Retinal pigment epithelial cell (primary cell): Measurements from ENCODE around the gene DLG1.

ENCODE experiments used
- DNase-seq: peaks from one replicate; pipeline ENCODE4 v3.0.0-alpha.2; 2010; ENCODE audit warnings: low read depth
- H3K4me3 ChIP-seq: 2 replicates; pipeline ENCODE4 v1.5.1; 2011; ENCODE audit warnings: mild to moderate bottlenecking, low read length, control low read depth, moderate library complexity
- TF ChIP-seq, protein P1 (sequence below): conservative IDR thresholded peaks from 2 replicates; pipeline ENCODE4 v1.5.1; 2011; ENCODE audit warnings: low read depth, low read length, control low read depth, inconsistent platforms

Gene DLG1

DNA sequence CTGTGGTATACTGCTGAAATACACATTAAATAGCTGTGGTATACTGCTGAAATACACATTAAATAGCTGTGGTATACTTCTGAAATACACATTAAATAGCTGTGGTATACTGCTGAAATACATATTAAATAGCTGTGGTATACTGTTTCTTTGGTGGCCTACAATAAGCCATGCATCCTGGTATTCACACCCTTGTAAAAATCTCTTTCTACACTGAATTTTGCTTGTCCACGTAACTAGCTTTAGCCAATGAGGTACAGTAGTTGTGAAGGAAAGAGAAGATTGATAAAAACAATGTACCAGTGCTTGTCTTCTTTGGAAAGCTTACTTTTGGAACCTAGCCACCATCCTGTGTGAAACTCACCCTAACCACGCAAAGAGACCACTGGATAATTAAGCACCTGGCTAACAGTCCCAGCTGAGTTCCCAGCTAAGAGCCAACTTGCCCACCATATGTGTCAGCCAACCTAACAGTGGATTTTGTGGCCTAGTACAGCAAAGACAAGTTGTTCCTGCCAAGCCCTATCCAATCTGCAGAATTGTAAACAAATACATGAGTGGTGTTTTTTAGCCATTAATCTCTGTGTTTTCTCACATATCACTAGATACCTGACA lies 165.4 kb downstream of the DLG1 start:
- TF ChIP-seq, protein P1, sequence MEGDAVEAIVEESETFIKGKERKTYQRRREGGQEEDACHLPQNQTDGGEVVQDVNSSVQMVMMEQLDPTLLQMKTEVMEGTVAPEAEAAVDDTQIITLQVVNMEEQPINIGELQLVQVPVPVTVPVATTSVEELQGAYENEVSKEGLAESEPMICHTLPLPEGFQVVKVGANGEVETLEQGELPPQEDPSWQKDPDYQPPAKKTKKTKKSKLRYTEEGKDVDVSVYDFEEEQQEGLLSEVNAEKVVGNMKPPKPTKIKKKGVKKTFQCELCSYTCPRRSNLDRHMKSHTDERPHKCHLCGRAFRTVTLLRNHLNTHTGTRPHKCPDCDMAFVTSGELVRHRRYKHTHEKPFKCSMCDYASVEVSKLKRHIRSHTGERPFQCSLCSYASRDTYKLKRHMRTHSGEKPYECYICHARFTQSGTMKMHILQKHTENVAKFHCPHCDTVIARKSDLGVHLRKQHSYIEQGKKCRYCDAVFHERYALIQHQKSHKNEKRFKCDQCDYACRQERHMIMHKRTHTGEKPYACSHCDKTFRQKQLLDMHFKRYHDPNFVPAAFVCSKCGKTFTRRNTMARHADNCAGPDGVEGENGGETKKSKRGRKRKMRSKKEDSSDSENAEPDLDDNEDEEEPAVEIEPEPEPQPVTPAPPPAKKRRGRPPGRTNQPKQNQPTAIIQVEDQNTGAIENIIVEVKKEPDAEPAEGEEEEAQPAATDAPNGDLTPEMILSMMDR: no peak
- DNase-seq: no peak
- H3K4me3 ChIP-seq: no peak overlapping the region

DNA sequence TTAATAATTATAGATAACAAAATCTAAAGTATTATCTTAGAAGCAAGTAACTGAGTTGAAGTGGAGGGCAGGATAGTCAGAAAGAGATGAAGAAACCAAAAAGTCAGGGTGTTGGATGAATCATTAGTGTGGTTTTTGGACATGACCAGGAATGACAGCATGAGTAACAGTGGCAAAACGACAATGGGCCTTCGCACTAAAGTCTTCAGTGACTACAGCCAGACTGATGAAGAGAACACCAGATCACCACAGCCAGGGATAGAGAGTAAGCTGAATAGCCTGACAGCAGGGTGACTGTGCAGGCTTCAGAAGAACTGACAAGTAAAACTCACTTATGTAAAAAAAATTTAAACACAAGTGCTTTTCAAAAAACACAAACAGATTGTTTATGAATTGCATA lies 172.8 kb downstream of the DLG1 start:
- TF ChIP-seq, protein P1: no peak
- H3K4me3 ChIP-seq: no peak overlapping the region
- no peak for DNase-seq

DNA sequence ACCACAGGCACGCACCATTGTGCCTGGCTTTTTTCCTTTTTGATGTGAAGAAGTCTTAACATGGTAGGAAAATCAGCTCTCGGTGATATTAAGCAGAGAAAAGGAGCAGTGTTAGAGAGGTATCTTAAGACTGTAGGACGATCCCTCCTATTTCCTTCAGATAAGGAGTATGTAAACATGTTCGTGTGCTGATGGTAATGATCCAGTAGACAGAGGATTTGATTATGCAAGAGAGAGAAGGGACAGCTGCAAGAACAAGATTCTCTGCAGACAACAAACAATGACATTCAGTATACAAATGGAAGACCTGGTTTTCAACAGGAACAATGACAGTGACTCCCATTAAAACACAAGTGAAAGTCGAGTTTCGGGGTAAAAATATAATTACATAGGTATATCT lies 173.7 kb downstream of the DLG1 start:
- H3K4me3 ChIP-seq: no peak overlapping the region
- TF ChIP-seq, protein P1: no peak
- no peak for DNase-seq

DNA sequence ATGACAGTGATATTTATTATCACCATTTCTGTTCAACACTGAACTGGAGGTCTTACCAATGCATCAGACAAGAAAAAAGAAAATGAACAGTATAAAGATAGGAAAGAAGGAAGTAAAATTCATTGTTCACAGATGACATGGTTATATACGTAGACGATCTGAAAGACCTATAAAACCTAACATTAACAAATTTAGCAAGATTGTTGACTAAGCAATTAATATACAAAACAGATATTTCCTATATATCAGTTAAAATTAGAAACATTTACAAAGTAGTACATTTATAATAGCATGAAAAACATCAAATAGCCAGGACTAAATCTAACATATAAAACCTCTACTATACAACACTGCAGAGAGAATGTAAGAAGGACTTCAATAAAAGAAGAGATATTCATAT lies 176.0 kb downstream of the DLG1 start:
- no peak for DNase-seq
- TF ChIP-seq, protein P1: no peak
- H3K4me3 ChIP-seq: no peak overlapping the region

DNA sequence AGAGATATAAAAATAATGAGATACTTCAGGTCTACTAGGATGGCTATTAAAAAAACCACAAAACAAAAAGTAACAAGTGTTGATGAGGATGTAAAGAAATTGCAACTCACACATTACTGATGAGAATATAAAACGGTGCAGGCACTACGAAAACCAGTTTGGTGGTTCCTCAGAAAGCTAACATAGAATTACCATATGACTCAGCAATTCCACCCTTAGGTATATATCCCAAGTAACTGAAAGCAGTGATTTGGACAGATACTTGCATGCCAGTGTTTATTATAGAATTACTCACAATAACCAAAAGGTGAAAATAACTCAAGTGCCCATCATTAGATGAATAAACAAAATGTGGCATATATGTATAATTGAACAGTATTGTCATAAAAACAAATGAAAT lies 181.3 kb downstream of the DLG1 start:
- TF ChIP-seq, protein P1: no peak
- DNase-seq: no peak
- no peak overlapping the region for H3K4me3 ChIP-seq

DNA sequence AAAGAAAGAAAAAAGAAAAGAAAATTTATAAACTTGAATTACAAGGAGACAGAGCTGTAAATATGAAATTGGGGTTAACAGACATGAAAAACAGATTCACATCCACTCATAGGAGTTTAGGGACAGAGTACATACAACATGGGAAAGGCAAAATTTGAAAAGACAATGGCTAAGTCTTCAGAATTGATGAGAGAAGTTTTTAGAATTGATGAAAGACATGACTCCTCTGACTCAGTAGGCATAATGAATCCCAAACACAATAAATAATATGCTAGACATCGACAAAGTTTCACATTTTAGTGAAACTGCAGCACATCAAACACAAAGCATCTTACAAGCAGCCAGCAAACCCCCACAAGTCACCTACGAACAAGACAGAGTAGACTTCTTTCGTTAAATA lies 184.4 kb downstream of the DLG1 start:
- DNase-seq: no peak
- TF ChIP-seq, protein P1: no peak
- no peak overlapping the region for H3K4me3 ChIP-seq

DNA sequence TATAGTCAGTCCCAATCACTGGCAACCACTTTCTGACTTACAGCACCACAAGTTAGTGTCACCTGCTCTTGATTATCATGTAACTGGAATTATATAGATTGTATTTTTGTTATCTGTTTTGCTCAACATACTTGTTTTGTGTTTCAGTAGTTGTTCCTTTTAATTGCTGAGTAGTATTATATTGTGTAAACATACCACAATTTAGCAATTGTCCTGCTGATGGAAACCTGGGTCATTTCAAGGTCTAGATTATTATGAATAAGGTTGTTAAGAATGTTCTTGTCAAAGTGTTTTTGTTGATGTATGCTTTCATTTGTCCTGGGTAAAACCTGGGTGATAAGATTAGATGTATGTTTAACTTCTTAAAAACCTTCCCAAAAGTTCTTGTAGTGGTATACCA lies 186.7 kb downstream of the DLG1 start:
- no peak for DNase-seq
- TF ChIP-seq, protein P1: no peak
- H3K4me3 ChIP-seq: no peak overlapping the region
